ENCODE measurements around the gene GPR62.
"Not testable (repeated sequence)": the region's sequence is repeated elsewhere in the genome, so short reads cannot be mapped to it uniquely, and the experiment has no call there.

Gene GPR62

DNA sequence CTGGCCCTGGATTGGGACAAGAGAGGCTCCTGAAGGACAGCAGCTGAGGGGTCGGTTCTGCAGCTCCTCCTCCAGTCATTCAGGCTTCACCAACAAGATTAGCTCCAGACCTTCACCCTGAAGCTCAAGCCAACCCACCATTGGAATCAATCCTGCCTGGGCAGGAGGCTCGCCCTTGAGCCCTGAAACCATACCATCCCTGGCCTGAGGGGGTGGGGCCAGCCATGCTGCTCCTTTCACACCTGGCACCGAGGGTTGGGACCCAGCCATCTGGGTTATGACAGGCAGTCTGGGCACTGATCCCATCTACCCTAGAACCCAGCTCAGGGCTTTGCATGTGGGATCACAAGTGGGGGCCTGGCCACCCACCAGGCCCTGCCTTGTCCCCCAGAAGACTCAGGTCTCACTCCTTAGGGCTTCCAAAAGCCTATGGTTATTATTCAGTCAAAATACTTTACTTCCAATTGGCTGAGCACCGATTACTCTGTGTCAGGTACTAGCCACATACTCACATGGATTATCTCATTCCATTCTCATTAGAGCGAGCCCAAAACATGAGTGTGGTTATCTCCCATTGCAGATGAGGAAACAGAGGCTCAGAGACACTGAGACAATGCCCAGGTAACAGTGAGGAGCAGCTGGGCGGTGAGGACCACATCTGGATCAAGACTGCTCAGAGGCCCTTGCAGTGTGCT, 15.6 kb downstream of the GPR62 start:
- DNase-seq (ENCODE audit: low read depth in 2 of 2), result no peak

DNA sequence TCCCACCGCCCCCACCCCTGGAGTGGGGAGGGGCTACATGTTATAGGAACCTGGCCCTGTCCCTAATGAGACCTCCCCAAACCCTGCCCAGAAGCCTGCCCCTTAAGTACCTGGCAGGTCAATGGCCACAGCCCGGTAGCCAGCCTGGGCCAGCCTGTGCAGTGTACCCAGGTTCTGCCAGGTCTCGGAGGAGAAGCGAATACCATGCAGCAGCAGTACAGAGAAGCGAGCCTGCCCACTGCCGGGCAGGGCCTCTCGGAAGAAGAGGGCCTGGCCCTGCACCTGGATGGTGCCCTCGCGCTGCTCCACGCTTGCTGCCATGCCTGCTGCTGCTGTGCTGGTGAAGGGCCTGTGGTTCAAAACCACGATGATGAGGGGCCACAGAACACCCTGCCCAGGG, 16.2 kb downstream of the GPR62 start:
- DNase-seq (ENCODE audit: low read depth in 2 of 2), result no peak

DNA sequence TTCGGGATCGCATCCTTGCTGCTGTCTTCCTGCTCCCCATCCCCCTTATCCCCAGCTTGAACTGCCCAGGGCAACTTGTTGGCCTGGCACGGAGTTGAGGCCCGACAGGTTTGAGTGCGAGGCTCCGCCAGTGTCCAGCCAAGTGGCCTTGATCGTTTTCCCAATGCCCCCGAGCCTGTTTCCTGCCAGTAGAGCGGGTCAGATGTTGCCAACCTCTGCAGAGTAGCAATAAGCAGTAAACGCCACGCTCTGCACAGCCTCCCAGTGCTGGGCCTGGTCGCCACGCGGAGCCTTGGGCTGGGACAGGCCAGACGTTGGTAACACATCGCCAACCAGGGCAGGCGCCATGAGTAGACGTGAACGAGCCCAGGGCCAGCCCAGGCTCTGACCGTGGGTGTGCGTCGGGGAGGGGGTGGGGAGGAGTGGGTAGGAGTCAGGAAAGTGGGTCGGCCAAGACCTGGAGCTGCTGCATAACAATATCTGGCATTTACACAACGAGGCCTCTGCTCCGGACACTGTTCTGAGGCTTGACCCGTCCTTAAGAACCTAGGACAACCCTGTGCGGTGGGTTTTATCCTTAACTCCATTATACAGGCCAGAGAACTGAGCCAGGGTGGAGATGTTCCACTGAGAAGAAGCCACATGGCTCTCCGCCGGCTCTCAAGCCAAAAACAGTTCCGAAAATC, 19.2 kb downstream of the GPR62 start:
- DNase-seq (ENCODE audit: low read depth in 2 of 2), result no peak

DNA sequence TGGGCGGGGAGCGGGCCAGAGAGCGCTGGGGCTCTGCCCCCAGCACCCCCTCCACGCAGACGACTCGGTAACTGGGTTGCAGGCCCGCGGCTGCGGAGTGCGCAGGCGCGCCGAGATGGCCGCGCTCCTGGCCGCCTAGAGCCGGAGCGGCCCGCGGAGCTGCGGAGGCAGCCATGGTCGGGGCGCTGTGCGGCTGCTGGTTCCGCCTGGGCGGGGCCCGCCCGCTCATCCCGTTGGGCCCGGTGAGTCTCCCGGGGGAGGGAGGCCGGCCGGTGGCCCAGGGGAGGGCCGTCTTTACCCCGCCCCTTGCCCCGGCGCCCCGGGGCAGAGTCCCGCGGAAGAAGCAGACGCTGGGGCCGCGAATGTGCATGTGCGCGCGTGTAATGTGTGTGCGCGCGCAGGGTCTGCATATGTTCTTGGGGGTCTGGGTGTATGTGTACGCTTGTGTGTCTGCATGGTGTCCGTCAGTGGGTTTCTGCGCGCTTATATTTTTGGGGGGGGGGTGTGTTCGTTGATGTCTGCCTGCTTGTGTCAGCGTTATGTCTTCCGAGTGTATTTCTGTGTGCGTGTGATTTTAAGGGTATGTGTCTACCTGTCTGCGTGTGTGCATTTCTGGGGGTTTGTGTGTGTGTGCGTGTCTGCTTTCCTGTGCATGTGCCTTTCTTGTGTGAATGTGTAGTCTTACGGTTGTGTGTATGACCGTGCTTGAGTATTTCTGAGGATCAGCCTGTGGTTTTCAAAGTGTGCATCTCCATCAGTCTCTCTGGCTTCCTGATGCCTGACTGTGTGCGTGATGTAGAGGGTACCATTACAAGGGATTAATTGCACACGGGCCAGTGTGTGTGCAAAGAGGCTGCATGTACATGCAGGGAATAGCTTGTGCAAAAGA, 20.0 kb downstream of the GPR62 start, which contains the start of gene ABHD14A:
TSS of gene ABHD14A (plus strand) at position 102 of the 889 bp plus-strand sequence. CDS start at position 174, 72 bp downstream.
- DNase-seq (ENCODE audit: low read depth in 2 of 2), result peak; percentile 38 to 52

DNA sequence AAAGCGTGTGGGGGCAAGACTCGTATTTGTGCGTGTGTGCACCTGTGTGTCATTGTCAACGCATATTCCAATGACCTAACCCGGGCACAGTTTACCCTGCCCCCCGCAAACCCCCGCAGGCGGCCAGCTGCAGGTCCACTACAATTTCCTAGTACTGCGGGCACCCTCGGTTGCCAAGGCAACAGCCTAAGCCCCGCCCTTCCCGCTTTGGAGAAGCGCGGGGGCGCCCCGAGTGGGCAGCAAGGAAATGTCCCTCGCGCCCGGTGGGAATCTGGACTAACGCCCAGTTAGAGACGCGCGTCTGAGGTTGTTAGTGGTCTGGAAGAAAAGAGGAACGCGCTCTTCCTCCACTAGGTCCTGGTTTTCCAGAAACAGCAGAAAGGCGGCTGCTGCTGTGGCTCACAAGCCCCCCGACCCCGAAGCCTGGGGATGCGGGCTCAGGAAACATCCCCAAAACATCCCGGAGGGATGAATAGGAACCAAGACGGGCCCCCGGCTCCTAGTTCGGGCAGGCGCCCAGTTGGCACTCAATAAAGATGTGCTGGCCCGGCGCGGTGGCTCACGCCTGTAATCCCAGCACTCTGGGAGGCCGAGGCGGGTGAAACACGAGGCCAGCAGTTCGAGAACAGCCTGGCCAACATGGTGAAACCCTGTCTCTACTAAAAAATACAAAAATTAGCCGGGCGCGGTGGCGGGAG, 20.8 kb downstream of the GPR62 start:
- DNase-seq (ENCODE audit: low read depth in 2 of 2), result no peak

DNA sequence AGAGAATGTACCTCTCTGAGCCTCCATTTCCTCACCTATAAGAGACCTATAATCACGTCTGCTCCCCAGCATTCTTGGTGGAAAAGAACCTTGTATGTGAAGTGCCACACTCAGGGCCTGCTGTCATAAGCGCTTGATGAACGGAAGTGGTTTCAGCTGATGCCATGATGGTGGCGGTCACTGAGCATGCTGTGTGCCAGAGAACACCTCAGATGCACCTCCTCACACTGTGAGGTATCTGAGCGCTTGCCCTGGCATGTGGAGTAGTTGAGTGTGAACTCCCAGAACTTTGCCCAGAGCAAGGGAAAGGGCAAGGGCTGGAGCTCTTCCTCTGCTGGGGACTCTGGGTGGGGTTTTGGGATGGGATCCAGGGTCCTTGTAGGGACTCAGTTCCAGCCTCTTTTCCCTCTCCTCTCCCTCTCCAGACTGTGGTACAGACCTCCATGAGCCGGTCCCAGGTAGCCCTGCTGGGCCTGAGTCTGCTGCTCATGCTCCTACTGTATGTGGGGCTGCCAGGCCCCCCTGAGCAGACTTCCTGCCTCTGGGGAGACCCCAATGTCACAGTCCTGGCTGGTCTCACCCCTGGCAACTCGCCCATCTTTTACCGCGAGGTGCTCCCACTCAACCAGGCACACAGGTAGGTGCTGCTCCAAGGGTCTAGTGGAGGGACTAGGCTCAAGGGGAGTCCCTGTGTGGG, 22.4 kb downstream of the GPR62 start:
- DNase-seq (ENCODE audit: low read depth in 2 of 2), result no peak

DNA sequence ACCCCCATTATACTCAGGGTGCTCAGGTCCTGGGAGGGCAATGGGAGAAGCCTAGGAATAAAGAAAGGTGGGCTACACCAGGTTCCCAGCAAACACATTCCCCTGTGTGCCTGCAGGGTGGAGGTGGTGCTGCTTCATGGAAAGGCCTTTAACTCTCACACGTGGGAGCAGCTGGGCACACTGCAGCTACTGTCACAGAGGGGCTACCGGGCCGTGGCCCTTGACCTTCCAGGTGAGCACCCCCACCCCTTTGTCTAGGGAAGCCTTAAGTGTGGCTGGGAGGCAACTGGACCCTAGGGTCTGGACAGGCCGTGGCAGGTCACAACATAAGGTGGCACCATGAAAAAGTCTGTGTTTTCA, 22.9 kb downstream of the GPR62 start:
- no peak for DNase-seq (ENCODE audit: low read depth in 2 of 2)

DNA sequence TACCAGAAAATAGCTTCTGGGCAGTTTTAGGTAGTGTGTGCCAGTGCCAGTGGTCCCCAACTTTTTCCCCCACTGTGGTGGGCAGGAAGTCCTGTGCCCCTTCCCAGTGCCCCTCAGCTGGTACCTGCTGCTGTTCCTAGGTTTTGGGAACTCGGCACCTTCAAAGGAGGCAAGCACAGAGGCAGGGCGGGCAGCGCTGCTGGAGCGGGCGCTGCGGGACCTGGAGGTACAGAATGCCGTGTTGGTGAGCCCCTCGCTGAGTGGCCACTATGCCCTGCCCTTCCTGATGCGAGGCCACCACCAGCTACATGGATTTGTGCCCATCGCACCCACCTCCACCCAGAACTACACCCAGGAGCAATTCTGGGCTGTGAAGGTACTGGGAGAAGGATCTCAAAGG, 25.1 kb downstream of the GPR62 start:
- no peak for DNase-seq (ENCODE audit: low read depth in 2 of 2)

DNA sequence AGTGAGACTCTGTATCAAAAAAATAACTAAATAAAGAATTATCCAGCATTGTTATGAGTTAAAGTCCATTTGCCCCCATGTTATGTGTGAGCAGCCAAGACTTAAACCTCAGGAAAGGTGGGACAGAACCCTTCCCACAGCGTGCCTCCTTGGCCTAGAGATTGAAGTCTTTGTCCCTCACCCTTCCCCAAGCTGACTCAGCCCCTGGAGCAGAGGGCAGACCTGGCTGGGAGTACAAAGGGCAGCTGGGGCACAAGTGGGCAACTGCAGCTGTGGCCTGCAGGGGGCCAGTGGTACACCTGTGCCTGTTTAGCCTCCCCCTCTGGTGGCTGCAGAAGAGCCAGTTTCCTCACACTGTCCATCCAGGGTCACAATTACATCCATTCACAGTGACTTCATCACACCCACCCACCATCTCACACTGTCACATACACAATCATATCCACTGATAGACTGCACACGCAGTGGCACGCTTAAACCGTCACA, 27.2 kb downstream of the GPR62 start:
- DNase-seq (ENCODE audit: low read depth in 2 of 2), result no peak

DNA sequence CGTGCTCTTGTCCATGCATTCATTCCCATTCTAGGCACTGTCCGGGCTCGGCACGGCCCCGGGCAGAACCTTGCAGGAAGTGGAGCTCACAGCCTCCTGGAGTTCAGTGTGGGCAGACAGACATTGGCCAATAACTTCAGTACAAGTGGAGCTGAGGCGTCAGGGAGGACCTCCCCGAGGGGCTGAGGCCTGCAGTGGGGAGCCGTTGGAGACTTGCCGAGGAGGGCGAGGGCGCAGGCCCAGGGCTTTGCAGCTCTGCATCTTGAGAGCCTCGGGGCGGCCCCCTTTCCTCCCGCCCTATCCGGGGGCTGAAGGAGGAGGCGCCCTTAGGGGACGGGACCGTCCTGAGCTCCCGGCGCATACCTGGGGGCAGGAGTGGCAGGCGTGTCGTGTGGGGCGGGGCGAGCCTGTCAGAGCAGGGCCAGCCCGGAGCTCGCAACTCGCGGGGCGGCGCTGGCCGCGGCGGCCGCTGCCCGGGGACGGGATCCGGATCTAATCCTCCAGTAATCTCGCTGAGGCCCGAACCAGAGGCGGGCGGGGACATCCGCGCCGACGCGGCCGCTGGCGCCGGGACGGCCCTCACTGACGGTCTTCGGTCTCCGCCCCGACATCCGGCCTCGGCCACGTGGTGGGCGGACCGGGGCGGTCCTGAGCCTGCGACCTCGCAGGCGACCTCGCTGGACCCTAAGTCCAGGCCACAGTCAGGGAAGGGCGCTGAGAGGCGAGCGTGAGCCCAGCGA, 27.8 kb downstream of the GPR62 start, which contains the start of gene ACY1:
TSS of gene ACY1 (plus strand) at position 698 of the 740 bp plus-strand sequence. CDS start 530 bp downstream, outside the sequence.
- peak; percentile 54 to 56 for DNase-seq (ENCODE audit: low read depth in 2 of 2)

DNA sequence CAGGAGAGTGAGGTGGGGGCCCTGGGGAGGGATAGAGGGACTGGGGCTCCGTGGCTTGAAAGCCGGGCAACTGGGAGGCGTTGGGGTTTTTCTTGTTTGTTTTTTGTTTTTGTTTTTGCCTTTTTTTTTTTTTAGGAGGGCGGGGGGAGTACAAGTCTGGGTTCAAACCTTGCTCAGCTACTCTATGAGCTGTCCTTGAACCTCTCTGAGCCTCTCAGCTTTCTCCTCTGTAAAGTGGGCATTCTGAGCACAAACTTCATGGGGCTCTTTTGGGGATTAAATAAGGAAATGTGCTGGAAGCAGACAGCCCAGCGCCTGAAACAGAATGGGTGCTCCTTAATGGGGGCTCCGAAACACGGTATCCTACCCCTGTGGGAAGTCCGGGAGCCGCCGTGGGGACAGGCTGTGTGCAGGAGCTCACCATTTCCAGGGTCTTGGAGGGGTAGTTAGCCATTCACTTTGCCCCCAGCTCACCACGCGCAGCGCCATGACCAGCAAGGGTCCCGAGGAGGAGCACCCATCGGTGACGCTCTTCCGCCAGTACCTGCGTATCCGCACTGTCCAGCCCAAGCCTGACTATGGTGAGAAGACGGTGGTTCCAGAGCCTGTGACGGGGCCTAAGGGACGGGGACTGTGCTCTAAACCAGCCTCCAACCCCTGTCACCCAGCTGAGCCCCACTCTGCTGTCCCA, 28.5 kb downstream of the GPR62 start:
- no peak for DNase-seq (ENCODE audit: low read depth in 2 of 2)

DNA sequence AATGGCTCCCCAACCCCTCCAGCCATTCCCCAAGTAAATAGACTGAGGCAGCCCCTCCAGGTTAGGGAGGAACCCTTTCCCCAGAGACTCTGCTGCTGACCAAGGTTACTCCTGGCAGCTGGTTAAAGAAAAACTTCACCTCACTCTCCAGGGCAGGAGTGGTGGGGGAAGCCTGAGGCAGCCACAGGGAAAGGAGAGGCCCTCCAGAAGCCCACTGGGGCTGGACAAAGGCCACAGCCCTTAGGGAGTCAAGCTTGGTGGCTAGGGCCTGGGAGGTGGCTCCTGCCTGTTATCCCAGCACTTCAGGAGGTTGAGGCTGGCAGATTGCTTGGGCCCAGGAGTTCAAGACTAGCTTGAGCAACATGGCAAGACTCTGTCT, 29.1 kb downstream of the GPR62 start:
- no peak for DNase-seq (ENCODE audit: low read depth in 2 of 2)

DNA sequence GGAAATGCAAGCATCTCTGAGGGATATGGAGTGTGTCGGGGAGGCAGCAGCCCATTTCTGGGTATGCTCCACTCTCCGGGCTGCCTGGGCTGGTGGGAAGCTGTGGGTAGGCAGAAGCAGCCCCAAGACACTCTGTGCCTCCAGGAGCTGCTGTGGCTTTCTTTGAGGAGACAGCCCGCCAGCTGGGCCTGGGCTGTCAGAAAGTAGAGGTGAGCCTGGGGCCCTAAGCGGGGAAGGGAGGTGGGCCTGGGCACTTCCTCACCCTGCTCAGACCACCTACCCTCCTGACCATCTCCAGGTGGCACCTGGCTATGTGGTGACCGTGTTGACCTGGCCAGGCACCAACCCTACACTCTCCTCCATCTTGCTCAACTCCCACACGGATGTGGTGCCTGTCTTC, 29.9 kb downstream of the GPR62 start:
- DNase-seq (ENCODE audit: low read depth in 2 of 2), result no peak

DNA sequence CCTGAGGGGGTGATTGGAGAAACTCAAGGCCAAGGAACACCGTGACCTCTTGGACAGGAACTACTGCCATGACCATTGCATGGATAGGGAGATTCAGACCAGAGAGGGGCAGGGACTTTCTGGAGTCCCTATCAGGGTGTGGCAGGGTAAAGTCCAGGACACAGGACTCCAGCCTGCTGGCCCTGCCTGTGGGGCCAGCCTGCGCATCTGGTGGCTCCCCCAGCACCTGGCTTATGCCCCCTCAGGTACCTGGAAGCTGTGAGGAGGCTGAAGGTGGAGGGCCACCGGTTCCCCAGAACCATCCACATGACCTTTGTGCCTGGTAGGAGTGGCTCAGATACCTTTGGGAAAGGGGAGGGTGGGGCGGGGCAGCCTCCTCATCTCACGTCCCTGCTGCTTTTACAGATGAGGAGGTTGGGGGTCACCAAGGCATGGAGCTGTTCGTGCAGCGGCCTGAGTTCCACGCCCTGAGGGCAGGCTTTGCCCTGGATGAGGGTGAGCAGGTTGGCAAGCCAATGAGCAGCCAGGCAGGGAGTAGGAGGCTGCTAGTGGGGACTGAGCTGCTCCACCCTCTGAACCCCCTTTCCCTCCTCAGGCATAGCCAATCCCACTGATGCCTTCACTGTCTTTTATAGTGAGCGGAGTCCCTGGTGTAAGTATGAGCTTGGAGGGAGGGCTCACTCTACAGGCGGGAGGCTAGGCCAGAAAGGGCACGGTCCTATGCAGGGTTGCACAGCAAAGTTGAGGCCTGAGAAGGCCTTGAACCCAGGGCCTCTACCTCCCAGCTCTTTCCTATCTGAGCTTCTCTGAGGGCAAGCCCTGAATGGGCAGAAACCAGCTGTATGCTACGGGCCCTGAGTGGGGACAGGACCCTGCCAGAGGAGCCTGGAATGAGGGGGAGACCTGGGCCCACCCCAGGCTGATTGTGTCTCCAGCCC, 31.1 kb downstream of the GPR62 start:
- DNase-seq (ENCODE audit: low read depth in 2 of 2), result no peak

DNA sequence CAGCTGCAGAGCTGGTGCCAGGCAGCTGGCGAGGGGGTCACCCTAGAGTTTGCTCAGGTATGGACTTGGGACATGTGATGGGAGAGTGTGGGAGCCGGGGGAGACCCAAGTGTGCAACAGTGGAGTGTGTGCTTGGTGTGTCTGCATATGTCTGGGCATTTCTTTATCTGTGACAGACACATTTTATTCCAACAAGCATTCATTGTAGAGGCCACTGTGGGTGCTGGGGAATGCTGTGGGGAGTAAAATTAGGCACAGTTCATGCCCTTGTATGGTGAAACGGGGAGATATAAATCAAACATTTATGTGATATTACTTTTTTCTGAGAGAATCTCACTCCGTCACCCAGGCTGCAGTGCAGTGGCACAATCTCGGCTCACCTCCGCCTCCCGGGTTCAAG, 32.4 kb downstream of the GPR62 start:
- no peak for DNase-seq (ENCODE audit: low read depth in 2 of 2)

DNA sequence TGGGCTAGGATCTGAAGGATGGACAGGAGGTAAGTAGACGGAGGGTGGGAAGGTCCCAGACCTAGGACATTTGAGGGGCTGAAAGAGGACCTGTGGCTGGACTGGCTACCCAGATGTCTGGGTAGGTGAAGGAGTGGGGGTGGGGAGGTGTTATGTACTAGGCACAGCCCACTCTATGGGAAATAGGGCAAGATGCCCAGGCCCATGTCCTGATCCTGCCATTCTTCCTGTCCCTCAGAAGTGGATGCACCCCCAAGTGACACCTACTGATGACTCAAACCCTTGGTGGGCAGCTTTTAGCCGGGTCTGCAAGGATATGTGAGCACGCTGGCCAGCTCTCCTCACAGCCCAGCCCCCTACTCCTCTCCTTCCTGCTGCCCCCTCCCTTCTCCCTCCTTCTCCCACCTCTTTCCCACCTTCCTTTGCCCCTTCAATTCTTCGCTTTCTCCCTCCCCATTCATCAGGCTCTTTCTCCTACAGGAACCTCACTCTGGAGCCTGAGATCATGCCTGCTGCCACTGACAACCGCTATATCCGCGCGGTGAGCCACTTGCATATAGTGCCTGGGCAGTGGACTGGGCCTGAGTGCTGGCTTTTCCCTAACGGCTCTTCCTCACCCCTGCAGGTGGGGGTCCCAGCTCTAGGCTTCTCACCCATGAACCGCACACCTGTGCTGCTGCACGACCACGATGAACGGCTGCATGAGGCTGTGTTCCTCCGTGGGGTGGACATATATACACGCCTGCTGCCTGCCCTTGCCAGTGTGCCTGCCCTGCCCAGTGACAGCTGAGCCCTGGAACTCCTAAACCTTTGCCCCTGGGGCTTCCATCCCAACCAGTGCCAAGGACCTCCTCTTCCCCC, 33.3 kb downstream of the GPR62 start:
- no peak for DNase-seq (ENCODE audit: low read depth in 2 of 2)

DNA sequence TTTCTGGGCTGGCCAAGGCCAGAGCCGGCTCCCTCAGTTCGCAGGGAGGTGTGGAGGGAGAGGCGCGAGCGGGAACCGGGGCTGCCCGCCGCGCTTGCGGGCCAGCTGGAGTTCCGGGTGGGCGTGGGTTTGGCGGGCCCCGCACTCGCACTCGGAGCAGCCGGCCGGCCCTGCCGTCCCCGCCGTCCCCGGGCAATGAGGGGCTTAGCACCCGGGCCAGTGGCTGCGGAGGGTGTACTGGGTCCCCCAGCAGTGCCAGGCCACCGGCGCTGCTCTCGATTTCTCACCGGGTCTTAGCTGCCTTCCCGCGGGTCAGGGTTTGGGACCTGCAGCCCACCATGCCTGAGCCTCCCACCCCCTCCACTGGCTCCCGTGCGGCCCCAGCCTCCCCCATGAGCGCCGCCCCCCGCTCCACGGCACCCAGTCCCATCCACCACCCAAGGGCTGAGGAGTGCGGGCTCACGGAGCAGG, 35.4 kb downstream of the GPR62 start:
- not testable (repeated sequence) for DNase-seq (ENCODE audit: low read depth in 2 of 2)
